Stomach smooth muscle (tissue), 2 donors: ENCODE results near the gene MBD4.
"Not testable (repeated sequence)": the region's sequence is repeated elsewhere in the genome, so short reads cannot be mapped to it uniquely, and the experiment has no call there.

Experiments used
- H3K27ac ChIP-seq: one replicate; pipeline ENCODE4 v1.7.0; 2013; ENCODE audit warnings: mild to moderate bottlenecking, low read length, inconsistent platforms
- H3K27me3 ChIP-seq, 2 donors: one replicate each; pipeline ENCODE4 v1.7.0; 2013; ENCODE audit warnings: low read length in 2 of 2; ENCODE audit not compliant: insufficient read depth in 2 of 2, control insufficient read depth in 1 of 2
- H3K36me3 ChIP-seq, 2 donors: one replicate each; pipeline ENCODE4 v1.7.0; 2013; ENCODE audit warnings: low read length in 2 of 2; ENCODE audit not compliant: control insufficient read depth in 2 of 2, insufficient read depth in 2 of 2
- H3K4me1 ChIP-seq: one replicate; pipeline ENCODE4 v1.7.0; 2013; ENCODE audit warnings: low read length; ENCODE audit not compliant: control insufficient read depth, insufficient read depth
- H3K4me3 ChIP-seq, 2 donors: one replicate each; pipeline ENCODE4 v1.7.0; 2013; ENCODE audit warnings: low read length in 2 of 2
- H3K9ac ChIP-seq, 2 donors: one replicate each; pipeline ENCODE4 v1.7.0; 2013; ENCODE audit warnings: low read length in 2 of 2, mild to moderate bottlenecking in 1 of 2
- H3K9me3 ChIP-seq, 2 donors: one replicate each; pipeline ENCODE4 v1.7.0; 2013; ENCODE audit warnings: low read length in 2 of 2; ENCODE audit not compliant: control insufficient read depth in 2 of 2
- donor health status: healthy.
- donor health status: Pancreatic carcinoma.

The MBD4 gene

DNA sequence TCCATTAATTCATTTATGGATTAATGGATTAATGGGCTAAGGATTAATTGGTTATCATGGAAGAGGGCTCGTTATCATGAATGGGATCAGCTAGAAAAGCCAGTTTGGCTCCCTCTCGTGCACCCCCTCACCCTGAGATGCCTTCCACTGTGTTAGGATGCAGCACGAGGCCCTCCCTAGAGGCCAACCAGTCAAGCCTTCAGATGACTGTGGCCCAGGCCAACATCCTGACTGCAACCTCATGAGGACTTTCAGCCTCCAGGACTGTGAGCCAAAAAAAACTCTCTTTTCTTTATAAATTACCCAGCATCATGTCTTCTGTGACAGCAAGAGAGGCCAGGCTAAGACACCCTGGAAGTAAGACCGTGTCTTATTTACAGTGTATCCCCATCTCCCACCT, 20.3 kb downstream of the MBD4 start:
- H3K9me3 ChIP-seq = no peaks in the 10 kb centered on the region
- no peaks in the 10 kb centered on the region for H3K27me3 ChIP-seq
- H3K9ac ChIP-seq = no peak overlapping the region
- H3K27ac ChIP-seq = no peak overlapping the region
- H3K4me3 ChIP-seq = no peak overlapping the region
- H3K36me3 ChIP-seq = no peaks in the 10 kb centered on the region
- H3K4me1 ChIP-seq = no peaks in the 10 kb centered on the region

DNA sequence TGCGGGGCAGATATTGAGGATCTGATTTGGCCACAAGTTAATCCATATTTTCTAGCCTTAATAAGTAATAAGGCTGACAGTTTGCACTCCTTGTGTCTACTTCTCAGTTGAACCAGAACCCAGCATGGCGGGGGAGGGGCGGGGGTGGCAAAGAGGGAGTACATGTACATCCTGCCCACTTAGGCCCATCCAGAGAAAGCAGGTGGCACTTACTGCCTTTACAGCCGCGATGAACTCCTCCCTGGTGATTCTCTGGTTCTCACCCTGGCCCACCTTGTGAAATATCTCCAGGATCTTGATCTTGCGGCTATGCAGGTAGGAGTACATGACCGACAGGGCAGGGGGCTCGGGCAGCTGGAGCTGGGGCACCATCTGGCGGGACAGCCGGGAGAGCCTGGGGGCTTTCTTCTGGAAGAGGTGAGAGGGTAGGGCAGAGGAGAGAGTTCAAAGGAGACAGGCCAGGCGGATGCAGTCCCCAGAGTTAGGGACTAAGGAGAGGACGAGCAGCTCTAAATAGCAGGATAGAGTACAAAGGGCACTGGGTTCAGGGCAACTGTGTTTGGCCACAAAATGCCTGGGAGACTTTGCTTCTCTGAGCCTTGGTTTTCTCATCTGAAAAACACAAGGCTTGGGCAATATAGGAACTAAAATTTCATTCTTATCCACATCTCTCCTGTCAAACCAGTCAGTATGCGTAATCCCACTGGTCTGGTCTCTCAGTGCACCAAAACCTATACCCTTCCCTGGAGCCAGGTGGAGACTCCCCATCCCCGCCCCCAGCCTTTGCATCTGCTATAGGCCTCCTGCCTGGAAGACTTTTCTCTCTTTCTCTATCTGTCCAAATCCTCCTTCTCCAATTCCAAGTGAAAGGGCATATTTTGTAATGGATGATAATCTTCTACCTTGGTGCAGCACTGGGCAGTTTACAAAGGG, 21.4 kb downstream of the MBD4 start:
- Histone ChIP-seq H3K9ac (no peak overlapping the region), H3K27me3 (no peaks in the 10 kb centered on the region), H3K36me3 (no peaks in the 10 kb centered on the region), H3K4me3 (no peak overlapping the region), H3K27ac (no peak overlapping the region), H3K9me3 (no peaks in the 10 kb centered on the region), H3K4me1 (no peaks in the 10 kb centered on the region)

DNA sequence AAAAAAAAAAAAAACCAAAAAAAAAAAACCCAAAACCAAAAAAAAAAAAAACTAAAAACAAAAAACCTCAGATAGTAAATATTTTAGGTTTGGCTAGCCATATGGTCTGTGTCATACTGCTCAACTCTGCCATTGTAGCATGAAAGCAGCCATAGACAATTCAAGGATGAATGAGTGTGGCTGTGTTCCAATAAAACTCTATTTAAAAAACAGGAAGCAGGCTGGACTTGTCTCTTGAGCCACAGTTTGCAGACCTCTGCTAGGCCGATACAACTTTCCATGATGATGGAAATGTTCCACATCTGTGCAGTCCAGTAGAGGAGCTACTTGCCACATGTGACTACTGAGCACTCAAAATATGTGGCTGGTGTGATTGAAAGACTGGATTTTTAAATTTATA, 22.4 kb downstream of the MBD4 start:
- Histone ChIP-seq H3K27me3 (peaks cover 0 to 2% of the 10 kb centered on the region in 2 donors), H3K4me3 (no peak overlapping the region), H3K27ac (no peak overlapping the region), H3K4me1 (no peaks in the 10 kb centered on the region), H3K9ac (no peak overlapping the region), H3K9me3 (no peaks in the 10 kb centered on the region), H3K36me3 (no peaks in the 10 kb centered on the region)

DNA sequence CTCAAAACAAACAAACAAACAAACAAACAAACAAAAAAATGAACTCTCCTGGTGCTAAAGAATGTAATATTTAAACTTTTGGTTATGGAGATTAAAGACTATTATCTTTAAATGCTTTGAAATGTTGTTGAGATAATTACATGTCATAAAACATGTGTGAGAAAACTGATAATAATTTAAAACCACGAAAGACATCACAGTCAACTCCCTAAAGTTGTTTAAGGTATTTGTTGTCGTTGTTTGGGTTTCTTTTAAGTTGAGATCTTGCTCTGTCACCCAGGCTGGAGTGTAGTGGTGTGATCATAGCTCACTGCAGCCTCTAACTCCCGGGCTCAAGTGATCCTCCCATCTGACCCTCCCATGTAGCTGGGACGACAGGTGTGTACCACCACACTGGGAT, 23.3 kb downstream of the MBD4 start:
- Histone ChIP-seq H3K27ac (no peak overlapping the region), H3K27me3 (peaks cover 0 to 2% of the 10 kb centered on the region in 2 donors), H3K4me1 (no peaks in the 10 kb centered on the region), H3K9ac (no peak overlapping the region), H3K9me3 (no peaks in the 10 kb centered on the region), H3K36me3 (no peaks in the 10 kb centered on the region), H3K4me3 (no peak overlapping the region)

DNA sequence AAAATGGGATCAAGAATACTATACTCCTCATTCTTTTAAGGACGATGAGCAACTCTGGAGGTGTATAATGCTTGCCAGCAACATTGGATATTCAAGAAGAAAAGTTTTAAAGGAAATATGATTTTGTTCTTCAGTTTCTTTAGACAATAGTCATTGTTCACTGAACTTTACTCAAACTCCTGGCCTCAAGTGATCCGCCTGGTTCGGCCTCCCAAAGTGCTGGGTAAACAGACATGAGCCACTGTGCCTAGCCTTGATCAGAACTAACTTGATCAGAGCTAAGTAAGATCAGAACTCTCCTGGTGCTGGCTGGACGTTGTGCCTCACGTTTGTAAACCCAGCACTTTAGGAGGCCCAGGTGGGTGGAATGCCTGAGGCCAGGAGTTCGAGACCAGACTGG, 23.9 kb downstream of the MBD4 start:
- no peaks in the 10 kb centered on the region for H3K36me3 ChIP-seq
- no peaks in the 10 kb centered on the region for H3K9me3 ChIP-seq
- H3K9ac ChIP-seq = no peak overlapping the region
- H3K27me3 ChIP-seq = peaks cover 0 to 2% of the 10 kb centered on the region in 2 donors
- H3K27ac ChIP-seq = no peak overlapping the region
- H3K4me1 ChIP-seq = no peaks in the 10 kb centered on the region
- no peak overlapping the region for H3K4me3 ChIP-seq

DNA sequence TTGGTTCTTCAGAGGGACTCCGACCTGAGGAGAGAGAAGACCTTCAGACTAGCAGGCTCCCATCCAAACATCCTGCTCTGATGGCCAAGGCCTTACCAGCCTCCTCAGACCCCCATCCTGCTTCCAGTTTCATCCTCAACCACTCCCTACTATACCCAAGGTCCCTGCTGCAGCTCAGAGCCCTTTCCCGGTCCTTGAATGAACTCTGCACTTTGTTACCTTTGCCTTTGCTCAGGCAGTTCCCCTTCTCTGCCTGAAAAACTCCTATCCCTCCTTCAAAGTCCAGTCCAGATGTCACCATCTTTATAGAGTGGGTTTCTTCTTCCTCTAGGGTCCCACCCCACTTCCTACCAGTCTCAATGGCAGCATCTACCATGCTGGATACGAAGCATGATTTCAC, 24.4 kb downstream of the MBD4 start:
- no peak overlapping the region for H3K9ac ChIP-seq
- peaks cover 0 to 2% of the 10 kb centered on the region in 2 donors for H3K27me3 ChIP-seq
- H3K36me3 ChIP-seq = no peaks in the 10 kb centered on the region
- no peak overlapping the region for H3K4me3 ChIP-seq
- no peaks in the 10 kb centered on the region for H3K4me1 ChIP-seq
- no peak overlapping the region for H3K27ac ChIP-seq
- H3K9me3 ChIP-seq = no peaks in the 10 kb centered on the region

DNA sequence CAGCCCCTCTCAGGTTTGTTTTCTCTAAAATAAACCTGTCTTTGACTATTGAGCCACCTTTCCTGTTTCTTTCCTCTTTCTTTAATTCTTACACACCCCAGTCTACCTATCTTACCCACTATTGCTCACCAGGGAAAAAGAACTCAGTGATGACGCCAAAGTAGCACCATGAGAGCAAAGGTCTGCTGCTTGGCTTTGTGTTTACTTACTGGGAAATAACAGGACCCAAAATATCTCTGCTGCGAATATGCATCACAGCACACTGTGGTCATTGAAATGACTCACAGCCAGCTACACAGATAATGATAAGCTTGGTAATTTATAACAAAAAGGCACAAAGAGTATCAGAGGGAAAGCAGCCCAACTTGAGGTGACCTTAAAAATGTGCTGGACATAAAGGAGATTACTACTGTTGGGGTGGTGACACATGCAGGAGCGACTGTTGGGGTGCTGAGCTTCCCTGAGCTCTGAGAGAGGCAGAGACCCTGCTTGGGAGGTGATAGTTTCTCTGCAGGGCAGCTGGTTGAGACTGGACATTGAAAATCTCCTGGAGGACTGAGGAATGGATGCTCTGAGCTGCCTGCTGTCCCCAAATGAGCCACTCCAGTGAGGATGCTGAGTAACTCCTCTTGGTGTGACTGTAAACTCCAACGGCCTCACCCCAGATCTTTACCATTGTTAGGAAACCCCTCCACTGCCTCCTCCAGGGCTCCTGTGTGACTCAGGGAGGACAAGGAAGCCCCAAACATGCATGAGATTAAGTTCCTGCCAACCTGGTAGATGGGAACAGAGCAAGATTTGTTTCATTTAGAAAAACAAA, 25.9 kb downstream of the MBD4 start:
- Histone ChIP-seq H3K9ac (no peak overlapping the region), H3K27me3 (peaks cover 0 to 2% of the 10 kb centered on the region in 2 donors), H3K4me1 (no peaks in the 10 kb centered on the region), H3K36me3 (no peaks in the 10 kb centered on the region), H3K27ac (no peak overlapping the region), H3K4me3 (no peak overlapping the region), H3K9me3 (no peaks in the 10 kb centered on the region)

DNA sequence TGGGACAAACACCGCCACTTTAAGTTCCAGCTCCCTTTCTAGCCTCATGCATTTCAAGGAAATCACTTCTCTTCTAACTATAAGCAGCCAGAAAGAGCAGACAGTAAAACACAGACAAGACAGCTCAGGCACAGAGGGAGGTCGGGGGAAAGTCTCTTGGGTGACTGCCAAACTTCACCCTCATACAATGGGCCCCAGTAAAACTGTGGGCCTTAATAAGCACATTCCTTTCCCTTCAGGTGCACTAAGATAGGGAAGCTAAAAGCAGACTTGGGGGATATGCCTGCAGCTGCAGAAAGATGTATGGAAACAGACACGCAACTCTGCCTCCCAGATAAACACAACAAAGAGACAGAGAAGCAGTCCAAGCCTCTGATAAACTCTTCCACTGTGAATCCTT, 26.5 kb downstream of the MBD4 start:
- not testable (repeated sequence) for H3K9ac ChIP-seq, H3K4me3 ChIP-seq, H3K27ac ChIP-seq, H3K27me3 ChIP-seq, H3K36me3 ChIP-seq, H3K4me1 ChIP-seq, H3K9me3 ChIP-seq

DNA sequence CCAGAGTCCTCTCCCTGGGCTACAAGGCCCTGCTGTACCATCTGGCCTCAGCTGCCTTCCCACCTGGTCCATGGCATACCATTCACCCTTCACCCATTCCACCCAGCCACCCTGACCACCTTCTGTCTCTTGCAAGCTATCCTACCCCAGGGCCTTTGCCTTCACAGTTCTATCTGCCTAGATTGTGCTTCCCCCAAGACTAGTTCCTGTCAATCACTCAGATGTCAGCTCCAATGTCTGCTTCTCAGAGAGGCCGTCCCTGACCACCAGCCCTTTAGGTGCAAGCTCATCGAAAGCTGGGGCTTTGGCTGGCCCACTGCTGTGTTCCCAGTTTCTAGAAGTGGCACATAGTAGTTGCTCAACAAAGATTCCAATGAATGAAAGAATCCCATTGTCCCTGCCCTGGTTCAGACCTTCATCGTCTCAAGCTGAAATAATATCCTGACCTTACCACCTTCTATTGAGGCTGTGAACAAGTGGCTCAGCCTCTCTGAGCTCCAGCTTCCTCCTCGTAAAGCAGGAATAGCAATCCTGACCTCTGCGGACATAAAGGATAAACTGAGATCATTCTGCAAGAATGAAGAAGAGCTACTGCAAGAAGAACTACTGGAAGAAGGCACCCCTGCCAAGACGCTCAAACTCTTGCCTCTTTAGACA, 27.1 kb downstream of the MBD4 start:
- Histone ChIP-seq H3K9ac (no peak overlapping the region), H3K27ac (no peak overlapping the region), H3K36me3 (no peaks in the 10 kb centered on the region), H3K4me1 (no peaks in the 10 kb centered on the region), H3K9me3 (no peaks in the 10 kb centered on the region), H3K4me3 (no peak overlapping the region), H3K27me3 (peaks cover 0 to 2% of the 10 kb centered on the region in 2 donors)

DNA sequence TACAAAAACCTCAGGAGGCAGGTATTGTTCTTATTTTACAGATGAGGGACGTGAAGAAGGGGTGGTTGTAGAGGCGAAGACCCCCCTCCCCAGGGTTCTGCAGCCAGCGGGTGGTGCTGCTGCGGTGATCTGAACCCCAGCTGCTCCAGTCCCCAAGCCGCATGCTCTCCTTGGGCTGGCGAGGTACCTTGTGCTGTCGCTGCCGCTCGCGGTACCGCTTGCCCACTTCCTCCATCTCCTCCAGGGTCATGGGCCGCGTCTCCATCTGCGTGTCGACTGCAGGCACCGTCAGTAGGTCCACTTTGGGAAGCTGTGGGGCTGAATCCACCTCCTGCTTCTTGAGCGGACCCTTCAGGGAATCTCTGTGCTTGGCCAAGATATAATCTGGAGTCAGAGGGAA, 28.8 kb downstream of the MBD4 start:
- Histone ChIP-seq H3K27me3 (peaks cover 0 to 2% of the 10 kb centered on the region in 2 donors), H3K36me3 (no peaks in the 10 kb centered on the region), H3K4me1 (no peaks in the 10 kb centered on the region), H3K9me3 (no peaks in the 10 kb centered on the region), H3K9ac (no peak overlapping the region), H3K27ac (no peak overlapping the region), H3K4me3 (no peak overlapping the region)
